Stimulated activated naive CD8-positive, alpha-beta T cell treated with anti-CD3 and anti-CD28 coated beads, Interleukin-15, amount 100 ng/mL, for 72 hours (primary cell): ENCODE measurements around the gene DSEL.

ENCODE experiments used
- ATAC-seq: fragments of 150-1000 bp; cut with Tn5 transposase; 2 replicates; pipeline ENCODE4 v1.10.0; 2021; ENCODE audit warnings: mild to moderate bottlenecking, moderate library complexity
- DNase-seq, 2 donors: peaks; one replicate each; pipeline ENCODE4 v3.0.0; 2021 to 2022
- H3K27ac Mint-ChIP-seq, 2 donors: one replicate each; pipeline ENCODE4 v1.8.0; 2022; ENCODE audit warnings: mild to moderate bottlenecking in 2 of 2, mixed read lengths in 2 of 2, moderate library complexity in 2 of 2
- H3K27me3 Mint-ChIP-seq: one replicate; pipeline ENCODE4 v1.8.0; 2022; ENCODE audit warnings: mixed read lengths
- H3K4me1 Mint-ChIP-seq: one replicate; pipeline ENCODE4 v1.8.0; 2022; ENCODE audit warnings: mild to moderate bottlenecking, mixed read lengths
- H3K4me3 Mint-ChIP-seq, 2 donors: one replicate each; pipeline ENCODE4 v1.8.0; 2022; ENCODE audit warnings: mild to moderate bottlenecking in 2 of 2, mixed read lengths in 2 of 2, moderate library complexity in 1 of 2
- H3K9me3 Mint-ChIP-seq, 2 donors: one replicate each; pipeline ENCODE4 v1.8.0; 2022; ENCODE audit warnings: mixed read lengths in 2 of 2

DSEL gene

GRCh38 chr18:67468038-67468437 is 48.5 kb downstream of the DSEL start:
- Mint-ChIP-seq H3K9me3 (no peaks in the 10 kb centered on the region), H3K4me1 (peaks cover 13% of the 10 kb centered on the region), H3K4me3 (no peak overlapping the region), H3K27ac (peak overlapping the region in 1 of 2 donors; percentile 86), H3K27me3 (no peaks in the 10 kb centered on the region)
- DNase-seq (no peak), ATAC-seq (no peak)

DNA sequence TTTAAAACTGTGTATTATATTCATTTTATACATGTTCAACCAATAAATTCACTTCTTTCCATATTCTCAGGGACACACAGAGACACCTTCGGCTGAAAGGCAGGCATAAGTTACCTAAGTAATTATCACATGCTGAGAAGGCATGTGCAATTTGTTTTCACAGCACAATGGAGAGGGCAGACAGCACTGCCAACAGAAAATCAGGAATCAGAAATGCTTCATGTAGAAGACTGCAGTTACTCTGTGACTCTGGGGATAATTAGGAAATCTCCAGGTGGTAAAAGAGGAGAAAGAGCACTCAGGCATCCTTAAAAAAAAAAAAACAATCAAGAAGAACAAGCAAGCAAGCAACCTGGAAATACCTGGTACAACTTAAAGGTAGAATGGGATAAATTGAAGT is 49.3 kb downstream of the DSEL start:
- Mint-ChIP-seq H3K27ac (peak overlapping the region in 1 of 2 donors; percentile 57), H3K4me3 (no peak overlapping the region), H3K27me3 (no peaks in the 10 kb centered on the region), H3K4me1 (peaks cover 13% of the 10 kb centered on the region), H3K9me3 (no peaks in the 10 kb centered on the region)
- ATAC-seq (no peak), DNase-seq (no peak)

GRCh38 chr18:67464499-67464898 is 52.0 kb downstream of the DSEL start:
- Mint-ChIP-seq H3K27ac (no peak overlapping the region), H3K9me3 (no peaks in the 10 kb centered on the region), H3K4me3 (no peak overlapping the region), H3K4me1 (peaks cover 25% of the 10 kb centered on the region), H3K27me3 (no peaks in the 10 kb centered on the region)
- DNase-seq, result no peak
- ATAC-seq, result no peak

GRCh38 chr18:67463829-67464228 is 52.7 kb downstream of the DSEL start:
- H3K9me3 Mint-ChIP-seq, result no peaks in the 10 kb centered on the region
- no peak for ATAC-seq
- H3K27me3 Mint-ChIP-seq, result no peaks in the 10 kb centered on the region
- H3K4me1 Mint-ChIP-seq, result peaks cover 27% of the 10 kb centered on the region
- no peak overlapping the region for H3K27ac Mint-ChIP-seq
- H3K4me3 Mint-ChIP-seq, result no peak overlapping the region
- no peak for DNase-seq

DNA sequence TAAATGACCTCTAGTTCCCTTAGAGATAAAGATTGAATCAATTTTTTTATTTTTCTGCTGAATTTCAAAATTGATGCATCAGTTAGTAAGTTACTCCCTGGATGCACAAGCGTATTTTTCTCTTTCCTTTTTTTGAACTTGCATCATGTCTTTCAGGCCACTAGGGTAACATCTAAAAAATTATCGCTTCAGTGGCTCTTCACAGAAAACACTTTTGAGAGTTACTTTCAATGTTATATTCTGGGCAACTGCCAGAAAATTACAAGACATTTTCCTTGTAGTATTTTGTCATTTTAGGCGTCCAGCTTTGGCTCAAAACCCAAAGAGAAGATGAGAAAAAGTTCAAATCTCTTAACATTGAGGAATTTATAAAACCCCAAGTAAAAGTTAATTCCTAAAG is 59.8 kb downstream of the DSEL start:
- Mint-ChIP-seq H3K4me1 (peaks cover 26% of the 10 kb centered on the region), H3K9me3 (peaks cover 9 to 13% of the 10 kb centered on the region in 2 donors), H3K27ac (no peak overlapping the region), H3K4me3 (no peak overlapping the region), H3K27me3 (no peaks in the 10 kb centered on the region)
- DNase-seq (no peak), ATAC-seq (no peak)
